Endothelial cell of umbilical vein (primary cell): ENCODE measurements around the gene ETV3.

Experiments used
- CTCF ChIP-seq, 2 donors: IDR thresholded peaks; 1 replicate in 1 of 2; 2 replicates in 1 of 2; pipeline ENCODE4 v1.5.1; 2011; ENCODE audit warnings: low read length in 2 of 2, mild to moderate bottlenecking in 2 of 2, moderate library complexity in 2 of 2, control low read depth in 1 of 2, inconsistent platforms in 1 of 2, low read depth in 1 of 2; ENCODE audit not compliant: insufficient read depth in 1 of 2; ENCODE audit errors: extremely low read depth in 1 of 2
- EZH2 ChIP-seq: IDR thresholded peaks from 2 replicates; pipeline ENCODE4 v1.6.1; 2012; ENCODE audit warnings: borderline replicate concordance, low read depth, mild to moderate bottlenecking, moderate library complexity, low read length, inconsistent platforms; ENCODE audit not compliant: severe bottlenecking
- GATA2 ChIP-seq: IDR thresholded peaks from 2 replicates; pipeline ENCODE4 v1.7.0; 2011; ENCODE audit warnings: low read depth, mild to moderate bottlenecking, moderate library complexity, mixed read lengths, low read length; ENCODE audit not compliant: insufficient read length, insufficient read depth
- MAX ChIP-seq: IDR thresholded peaks from 2 replicates; pipeline ENCODE4 v1.6.1; 2011; ENCODE audit not compliant: insufficient read depth, insufficient read length
- MYC ChIP-seq: IDR thresholded peaks from one replicate; pipeline ENCODE4 v1.6.1; 2011; ENCODE audit warnings: mild to moderate bottlenecking, low read depth, low read length
- POLR2A ChIP-seq: IDR thresholded peaks from 2 replicates; pipeline ENCODE4 v1.6.1; 2012; ENCODE audit warnings: low read depth, mild to moderate bottlenecking, control low read depth, low read length
- POLR2AphosphoS5 ChIP-seq: IDR thresholded peaks from 2 replicates; pipeline ENCODE4 v1.6.1; 2012; ENCODE audit warnings: low read depth, mild to moderate bottlenecking, control low read depth, low read length, moderate library complexity; ENCODE audit not compliant: insufficient read depth

- TF ChIP-seq CTCF (IDR thresholded peaks at IDR 0.05; ENCODE audit: extremely low read depth in 1 of 2, insufficient read depth in 1 of 2, low read depth in 1 of 2, low read length in 2 of 2) = no peak
- no peak for TF ChIP-seq GATA2
- no peak for TF ChIP-seq POLR2A
- TF ChIP-seq EZH2 = no peak
- TF ChIP-seq MAX = no peak
- TF ChIP-seq POLR2AphosphoS5 = no peak
- TF ChIP-seq MYC = no peak
These were observed 27.5 kb downstream of the ETV3 start for GRCh38 chr1:157110686-157111085.
